ENCODE results near the gene STX7.
A peak's percentile ranks its signal among the peaks of the same experiment; 100 is the strongest.

Gene STX7

GRCh38 chr6:132506869-132507808 lies 5.8 kb downstream of the STX7 start:
- no peak for DNase-seq

GRCh38 chr6:132506461-132506860 lies 6.5 kb downstream of the STX7 start:
- DNase-seq, result no peak

GRCh38 chr6:132505158-132505557 lies 7.8 kb downstream of the STX7 start:
- no peak for DNase-seq

GRCh38 chr6:132504757-132505156 lies 8.2 kb downstream of the STX7 start:
- no peak for DNase-seq

GRCh38 chr6:132499757-132500156 lies 13.2 kb downstream of the STX7 start:
- no peak for DNase-seq

GRCh38 chr6:132498638-132499037 lies 14.3 kb downstream of the STX7 start:
- no peak for DNase-seq

GRCh38 chr6:132496519-132497180 lies 16.3 kb downstream of the STX7 start:
- no peak for DNase-seq

GRCh38 chr6:132495604-132496079 lies 17.3 kb downstream of the STX7 start:
- no peak for DNase-seq

- DNase-seq, result no peak
These were observed 18.0 kb downstream of the STX7 start for GRCh38 chr6:132494954-132495353.

- DNase-seq, result no peak
These were observed 21.0 kb downstream of the STX7 start for GRCh38 chr6:132491881-132492280.

- no peak for DNase-seq
These were observed 21.6 kb downstream of the STX7 start for GRCh38 chr6:132491303-132491702.

GRCh38 chr6:132490478-132491204 lies 22.3 kb downstream of the STX7 start:
- DNase-seq, result no peak

GRCh38 chr6:132490024-132490423 lies 22.9 kb downstream of the STX7 start:
- DNase-seq, result no peak

- no peak for DNase-seq
These were observed 23.5 kb downstream of the STX7 start for GRCh38 chr6:132489376-132489775.

- DNase-seq, result no peak
These were observed 25.2 kb downstream of the STX7 start for GRCh38 chr6:132487762-132488161.

- DNase-seq, result no peak
These were observed 28.3 kb downstream of the STX7 start for GRCh38 chr6:132484680-132485018.

- DNase-seq, result peak; percentile 16
These were observed 28.9 kb downstream of the STX7 start for GRCh38 chr6:132483779-132484679.

- no peak for DNase-seq
These were observed 30.3 kb downstream of the STX7 start for GRCh38 chr6:132482581-132482980.

- no peak for DNase-seq
These were observed 31.7 kb downstream of the STX7 start for GRCh38 chr6:132481189-132481588.

- no peak for DNase-seq
These were observed 33.8 kb downstream of the STX7 start for GRCh38 chr6:132479131-132479530.

GRCh38 chr6:132478674-132479073 lies 34.2 kb downstream of the STX7 start:
- DNase-seq, result no peak

GRCh38 chr6:132478266-132478665 lies 34.6 kb downstream of the STX7 start:
- DNase-seq, result no peak
